Right lung (tissue), 10 donors: ENCODE data around the gene PAX9. TPM values are rescaled to one million over a fixed set of nuclear protein-coding genes. Genes with fewer than 3 reads are reported as not detected.

Experiments used
- DNase-seq, 2 donors: peaks; one replicate each; pipeline ENCODE4 v3.0.0-alpha.2; 2013
- long read RNA-seq, 8 donors: transcript quantifications; one replicate each; lab custom pipeline, GENCODE V29; 2026
- polyA plus RNA-seq, 5 donors: library from polyadenylated mRNA; unstranded; fragments of 120-200 nt; gene quantifications; one replicate each; pipeline versions ENCODE4 v1.2.1 to v1.2.3, GENCODE V29; 2013; ENCODE audit warnings: inconsistent platforms in 1 of 5, low replicate concordance in 1 of 5; ENCODE audit not compliant: insufficient read length in 5 of 5, insufficient read depth in 1 of 5

PAX9 gene
- polyA plus RNA-seq: under 1 TPM; 0.43 to 0.68 (median 0.56) TPM
- long read RNA-seq, donor 1: 0 reads
- long read RNA-seq, donor 2: 0 reads
- long read RNA-seq, donor 3: 0 reads
- long read RNA-seq, donor 4: 0 reads
- long read RNA-seq, donor 5: 0 reads
- long read RNA-seq, donor 6: 0 reads
- long read RNA-seq, donor 7: 0 reads
- long read RNA-seq, donor 8: 0 reads

GRCh38 chr14:36661506-36662257, at the start of gene PAX9:
TSS of gene PAX9 (plus strand) at chr14:36661860. CDS start at chr14:36662090, 230 bp downstream.
- peak; percentile 70 to 75 for DNase-seq

DNA sequence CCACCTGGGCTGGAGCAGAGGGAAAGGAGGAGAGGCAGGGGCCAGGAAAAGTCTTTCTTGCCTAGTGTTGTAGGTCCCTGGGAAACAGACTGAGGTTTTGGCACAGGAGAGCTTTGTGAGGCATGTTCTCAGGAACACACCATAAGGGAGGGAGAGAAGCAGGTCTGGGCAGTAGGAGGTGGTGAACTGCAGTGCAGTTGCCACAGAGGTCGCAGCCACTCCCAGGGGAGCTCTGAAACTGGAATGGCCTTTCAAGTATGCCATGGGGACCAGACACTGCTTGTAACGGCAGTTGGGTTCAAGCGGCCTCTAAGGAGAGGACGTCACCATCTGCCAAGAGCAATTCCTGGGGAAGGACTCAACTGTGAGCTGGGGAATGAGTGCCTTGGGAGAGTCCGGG, 43.8 kb upstream of the PAX9 start:
- DNase-seq: no peak

DNA sequence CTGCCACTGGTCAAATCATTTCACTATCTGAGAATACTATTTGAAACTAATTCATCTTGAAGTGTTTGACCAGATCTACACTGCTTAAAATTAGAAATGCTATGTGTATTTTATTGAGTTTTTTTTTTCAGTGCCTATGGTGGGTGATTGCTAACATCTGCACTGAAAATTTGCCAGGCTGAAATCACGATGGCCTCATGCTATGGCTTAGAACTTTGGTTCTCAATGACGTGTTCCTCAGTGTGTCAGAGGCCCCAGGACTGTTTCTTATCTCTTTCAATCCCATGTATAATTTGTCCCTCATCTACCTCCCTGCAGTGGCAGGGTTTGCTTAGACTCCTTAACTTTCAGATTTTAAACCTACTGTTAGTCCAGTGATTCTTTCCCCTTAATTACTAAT, 43.0 kb upstream of the PAX9 start:
- DNase-seq: no peak

DNA sequence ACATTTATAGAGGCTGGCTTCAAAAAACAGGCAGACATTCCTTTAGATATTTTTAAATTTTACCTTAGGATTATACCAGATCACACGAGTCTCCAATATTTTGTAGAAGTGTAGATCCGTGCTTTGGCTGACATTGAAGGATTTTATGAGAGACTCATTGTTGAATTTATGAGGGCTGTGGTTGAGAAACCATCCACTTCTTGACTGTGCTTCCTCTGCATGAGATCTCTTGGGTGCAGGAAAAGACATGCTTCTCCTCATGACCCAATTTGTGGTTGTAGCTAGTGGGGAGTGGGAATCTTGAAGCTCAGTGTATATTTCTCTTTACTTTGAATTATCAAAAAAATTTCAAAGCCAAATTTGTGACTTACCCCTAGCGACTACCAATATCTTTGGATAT, 42.5 kb upstream of the PAX9 start:
- DNase-seq: no peak

DNA sequence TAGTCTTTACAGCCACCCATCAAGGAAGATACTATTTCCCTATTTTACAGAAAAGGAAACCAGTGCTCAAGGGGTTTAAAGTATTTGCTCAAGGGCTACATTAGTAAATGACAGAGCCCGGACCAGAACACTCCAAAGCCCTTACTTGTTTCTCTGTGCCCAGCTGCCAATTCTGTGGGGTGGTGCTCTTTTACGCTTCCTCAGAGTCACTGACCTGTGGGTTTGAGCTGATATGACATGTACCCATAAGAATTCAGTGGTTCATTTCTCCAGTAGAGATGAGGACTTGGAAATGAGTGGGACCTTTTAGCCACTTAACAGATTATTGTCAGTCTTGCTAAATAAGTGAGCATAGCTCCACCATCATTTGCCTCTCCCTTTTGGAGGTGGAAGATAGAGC, 41.8 kb upstream of the PAX9 start:
- no peak for DNase-seq

DNA sequence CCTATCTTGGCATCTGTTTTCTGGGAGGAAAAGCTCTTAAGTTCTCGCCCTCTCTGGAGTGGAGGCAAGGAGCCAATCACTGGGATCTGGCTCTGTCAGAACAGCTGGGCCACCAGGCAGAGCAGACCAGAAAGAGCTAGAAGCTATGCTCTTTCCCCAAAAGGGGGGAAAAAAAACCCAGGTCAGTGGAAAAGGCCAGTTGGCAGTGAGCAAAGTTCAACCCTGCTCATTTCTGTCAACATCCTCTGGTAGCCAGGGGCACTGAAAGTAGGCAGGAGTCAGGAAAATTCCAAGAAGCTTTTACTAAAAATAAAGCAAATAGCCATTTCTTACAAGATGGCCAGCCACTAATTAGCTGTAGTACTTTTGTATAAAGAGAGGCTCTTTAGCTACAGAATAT, 36.6 kb upstream of the PAX9 start:
- no peak for DNase-seq

- DNase-seq: no peak
These were observed 36.2 kb upstream of the PAX9 start for GRCh38 chr14:36625436-36625835.

DNA sequence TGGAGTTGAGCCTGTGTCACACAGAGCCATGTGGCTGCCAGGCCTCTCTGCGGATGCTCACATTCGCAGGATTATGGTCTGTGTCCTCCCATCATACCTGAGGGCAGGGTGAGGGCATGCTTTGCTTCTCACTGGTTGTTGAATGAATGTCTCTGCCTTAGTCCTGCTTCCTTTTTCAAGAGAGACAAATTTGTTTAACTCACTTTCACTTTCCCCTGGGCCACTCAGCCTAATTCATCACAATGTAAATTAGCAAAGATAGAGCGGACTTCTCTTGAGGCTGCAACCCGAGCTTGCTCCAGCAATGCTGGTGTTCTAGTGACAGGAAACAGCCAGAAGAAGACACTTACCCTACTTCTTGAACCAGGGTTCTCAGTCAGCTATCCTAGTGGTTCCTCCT, 35.5 kb upstream of the PAX9 start:
- no peak for DNase-seq

GRCh38 chr14:36627981-36628380, 33.7 kb upstream of the PAX9 start:
- DNase-seq: no peak

DNA sequence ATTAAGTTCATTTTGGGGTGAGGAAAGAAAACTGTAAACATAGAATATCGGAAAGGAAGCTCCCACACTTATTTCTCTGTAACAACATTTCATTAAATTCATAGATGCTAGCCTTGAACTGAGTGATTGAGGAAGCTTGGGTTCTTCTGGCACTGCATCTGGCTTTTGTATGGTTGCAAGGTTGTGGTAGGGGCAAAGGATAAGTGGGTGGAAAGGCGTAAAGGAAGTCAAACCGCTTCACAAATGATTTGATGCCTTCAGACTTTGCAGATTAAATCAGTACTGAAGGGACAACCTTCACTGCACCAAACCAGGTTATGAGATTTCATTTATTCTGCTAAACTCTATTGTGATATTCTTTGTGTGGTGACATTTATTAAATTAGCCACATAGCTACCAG, 28.1 kb upstream of the PAX9 start:
- no peak for DNase-seq

DNA sequence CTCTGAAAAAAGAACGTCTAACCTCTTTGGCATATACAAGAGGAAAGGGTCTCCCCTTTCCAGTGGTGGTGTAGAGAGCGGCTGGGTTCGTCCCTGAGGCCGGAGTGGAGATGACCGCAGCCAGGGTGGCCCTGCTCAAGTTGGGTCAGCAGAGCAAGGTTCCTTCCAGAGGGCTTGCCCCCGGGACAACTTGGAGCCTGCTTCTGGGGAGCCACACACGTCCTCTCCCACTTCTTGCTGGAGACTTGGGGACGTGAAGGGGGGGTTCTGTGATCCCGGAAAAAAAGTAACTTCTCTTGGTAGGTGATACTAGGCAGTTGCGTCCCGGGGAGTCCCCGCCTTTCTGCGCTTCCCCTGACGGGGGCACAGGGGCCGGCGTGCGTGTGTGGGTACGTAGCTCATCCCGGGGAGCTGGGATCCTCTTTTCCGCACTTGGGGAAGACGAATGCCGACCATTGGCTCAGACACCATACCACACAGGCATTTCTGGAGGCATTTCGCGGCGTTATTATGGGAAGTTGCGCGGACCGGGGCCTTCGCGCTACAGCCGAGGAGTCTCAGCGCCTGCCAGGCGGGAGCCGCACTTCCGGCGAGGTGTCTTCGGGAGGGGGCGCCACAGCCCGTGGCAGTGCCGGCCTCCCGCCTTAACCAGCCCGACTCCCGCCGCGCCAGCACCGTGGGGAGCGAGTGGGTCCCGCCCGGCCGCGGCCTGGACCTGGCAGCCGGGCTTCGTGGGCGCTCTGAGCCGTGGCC, 14.8 kb upstream of the PAX9 start:
- DNase-seq: no peak

DNA sequence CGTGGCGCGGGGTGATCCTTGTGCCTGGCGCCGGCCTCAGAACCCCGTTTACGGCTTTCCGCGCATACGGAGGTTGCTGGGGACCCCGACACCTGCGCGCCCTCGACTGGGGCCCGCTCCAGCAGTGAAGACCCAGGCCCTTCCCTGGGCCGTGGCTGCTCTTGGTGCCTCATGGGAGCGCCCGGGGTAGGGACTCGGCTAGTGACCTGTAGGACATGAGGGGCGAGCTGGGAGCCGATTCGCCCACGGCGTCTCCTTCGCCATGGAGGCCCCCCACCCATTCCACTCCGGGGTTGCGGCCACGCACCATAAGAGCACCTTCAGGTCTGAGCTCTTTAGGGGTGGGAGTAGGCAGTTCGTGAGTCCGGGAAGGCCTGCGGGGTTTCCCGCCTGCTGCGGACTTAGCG, 14.2 kb upstream of the PAX9 start:
- DNase-seq: no peak

- no peak for DNase-seq
These were observed 13.6 kb upstream of the PAX9 start for GRCh38 chr14:36647824-36648753.

GRCh38 chr14:36649872-36650650, 11.6 kb upstream of the PAX9 start:
- no peak for DNase-seq

DNA sequence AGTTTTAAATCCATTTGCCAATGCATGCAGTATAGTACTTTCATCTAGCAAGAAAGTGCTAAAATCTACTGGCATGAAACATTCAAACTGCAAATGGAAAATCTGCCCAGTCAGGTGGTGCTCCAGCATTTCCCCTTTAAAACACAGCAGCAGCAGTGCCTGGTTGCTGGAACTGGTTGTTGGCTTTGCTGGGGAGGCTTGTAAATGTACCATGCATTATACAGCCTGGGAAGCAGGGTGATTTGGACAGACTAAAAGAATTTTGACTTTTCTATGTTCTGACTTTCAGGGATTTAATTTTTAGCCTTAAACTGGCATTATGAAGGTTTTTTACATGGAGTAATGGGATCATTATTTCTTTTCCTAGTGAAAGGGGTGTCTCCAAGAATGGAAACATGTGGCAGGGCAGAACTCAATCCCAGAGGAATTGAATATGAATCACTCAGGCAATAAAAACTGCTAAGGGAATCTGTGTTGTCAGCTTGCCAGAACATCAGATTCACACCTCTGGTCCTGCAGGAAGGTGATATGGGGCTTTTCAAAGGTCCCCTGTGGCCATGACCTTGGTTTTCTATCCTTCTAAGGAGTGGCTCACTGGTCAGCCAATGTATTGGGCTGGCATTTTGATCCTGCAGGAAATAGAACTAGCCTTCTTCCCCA, 9.0 kb upstream of the PAX9 start:
- DNase-seq: no peak

DNA sequence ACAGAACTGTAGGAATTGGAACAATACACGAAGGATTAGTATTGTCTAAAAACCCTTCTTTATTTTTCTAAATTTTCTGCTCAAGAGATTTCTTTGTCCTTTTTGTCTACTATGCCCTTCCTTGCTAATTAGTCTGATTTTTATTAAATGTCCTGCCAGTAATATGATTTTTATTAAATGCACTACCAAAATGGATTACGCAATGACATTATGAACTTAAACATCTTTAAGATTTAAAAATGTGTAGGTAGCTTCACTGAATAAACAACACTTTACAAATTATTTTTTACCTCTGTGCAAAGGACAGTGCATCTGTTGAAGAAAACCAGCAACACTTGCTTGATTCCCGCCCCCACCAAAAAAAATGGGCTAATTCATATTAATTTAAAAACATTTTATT, 8.2 kb upstream of the PAX9 start:
- no peak for DNase-seq

DNA sequence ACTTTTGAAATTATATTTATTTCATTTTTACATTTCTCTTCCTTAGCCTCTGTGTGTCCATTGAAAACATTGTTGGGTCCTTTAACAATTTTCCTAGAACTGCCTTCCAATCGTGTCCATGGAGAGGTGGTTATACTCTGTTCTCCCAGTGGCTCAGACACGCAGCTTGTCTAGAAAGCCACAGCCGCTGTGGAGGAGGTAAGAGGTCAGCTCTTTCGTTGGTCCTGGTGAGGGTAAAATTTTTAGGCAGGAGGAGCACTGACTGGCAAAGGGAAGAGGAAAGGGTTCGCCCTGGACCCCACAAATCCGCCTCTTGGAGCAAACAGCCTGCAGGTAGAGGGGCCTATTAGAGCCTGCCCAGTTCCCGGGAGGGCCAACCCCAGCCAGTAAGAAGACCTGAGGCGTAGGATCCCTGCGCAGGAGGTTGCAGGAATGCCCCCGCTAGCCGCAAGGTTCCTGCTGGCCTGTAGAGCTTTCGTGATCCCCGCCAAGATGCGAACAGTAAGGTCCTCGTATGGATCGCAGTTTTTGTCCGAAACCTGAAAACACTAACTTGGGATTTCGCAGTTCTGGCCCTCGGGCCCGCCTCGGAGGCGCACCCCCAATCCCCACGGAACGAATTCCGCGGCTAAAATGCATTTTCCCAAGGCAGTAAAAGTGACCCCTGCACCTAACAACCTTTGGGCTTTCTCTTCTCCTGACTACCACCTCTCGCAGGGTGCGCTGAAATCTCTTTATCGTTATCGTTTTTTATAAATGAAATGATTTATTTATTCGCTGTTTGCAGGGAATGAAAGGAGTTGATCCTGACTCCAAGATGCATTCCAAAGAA, 7.5 kb upstream of the PAX9 start:
- DNase-seq: no peak

- DNase-seq: no peak
These were observed 6.8 kb upstream of the PAX9 start for GRCh38 chr14:36654794-36655381.

DNA sequence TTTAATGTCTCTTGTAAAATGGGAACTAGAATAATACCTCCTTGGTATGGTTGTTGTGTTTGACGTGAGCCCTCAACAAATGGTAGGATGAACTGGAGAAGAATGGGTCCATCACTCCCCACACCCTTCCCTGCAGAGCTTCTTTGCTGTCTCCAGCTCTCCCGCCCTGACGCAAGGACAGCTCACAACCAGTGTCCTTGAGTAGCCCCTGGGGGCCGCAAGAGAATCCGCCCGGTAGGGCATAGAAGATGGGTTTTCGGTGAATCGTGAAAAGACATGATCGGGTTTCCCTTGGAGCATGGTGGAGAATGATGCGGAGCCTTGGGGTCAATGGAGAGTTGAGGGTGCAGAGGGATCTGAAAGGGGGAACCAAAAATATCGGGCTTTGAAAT, 6.1 kb upstream of the PAX9 start:
- DNase-seq: no peak
